A549 treated with AZD2906 at 1 μM for 4 hours (cell line): ENCODE measurements around the gene TCIRG1. TPM values are rescaled to one million over a fixed set of nuclear protein-coding genes. Genes with fewer than 3 reads are reported as not detected.

Experiments used
- total RNA-seq: library from RNA; stranded (reverse); fragments of 200-300 nt; extraction: Qiagen RNA extraction; gene quantifications from 5 replicates; pipeline ENCODE4 v1.2.3, GENCODE V29; 2022

The TCIRG1 gene, protein sequence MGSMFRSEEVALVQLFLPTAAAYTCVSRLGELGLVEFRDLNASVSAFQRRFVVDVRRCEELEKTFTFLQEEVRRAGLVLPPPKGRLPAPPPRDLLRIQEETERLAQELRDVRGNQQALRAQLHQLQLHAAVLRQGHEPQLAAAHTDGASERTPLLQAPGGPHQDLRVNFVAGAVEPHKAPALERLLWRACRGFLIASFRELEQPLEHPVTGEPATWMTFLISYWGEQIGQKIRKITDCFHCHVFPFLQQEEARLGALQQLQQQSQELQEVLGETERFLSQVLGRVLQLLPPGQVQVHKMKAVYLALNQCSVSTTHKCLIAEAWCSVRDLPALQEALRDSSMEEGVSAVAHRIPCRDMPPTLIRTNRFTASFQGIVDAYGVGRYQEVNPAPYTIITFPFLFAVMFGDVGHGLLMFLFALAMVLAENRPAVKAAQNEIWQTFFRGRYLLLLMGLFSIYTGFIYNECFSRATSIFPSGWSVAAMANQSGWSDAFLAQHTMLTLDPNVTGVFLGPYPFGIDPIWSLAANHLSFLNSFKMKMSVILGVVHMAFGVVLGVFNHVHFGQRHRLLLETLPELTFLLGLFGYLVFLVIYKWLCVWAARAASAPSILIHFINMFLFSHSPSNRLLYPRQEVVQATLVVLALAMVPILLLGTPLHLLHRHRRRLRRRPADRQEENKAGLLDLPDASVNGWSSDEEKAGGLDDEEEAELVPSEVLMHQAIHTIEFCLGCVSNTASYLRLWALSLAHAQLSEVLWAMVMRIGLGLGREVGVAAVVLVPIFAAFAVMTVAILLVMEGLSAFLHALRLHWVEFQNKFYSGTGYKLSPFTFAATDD
- total RNA-seq, result 66.0 to 137 TPM (median 118 TPM) in 5 replicates

DNA sequence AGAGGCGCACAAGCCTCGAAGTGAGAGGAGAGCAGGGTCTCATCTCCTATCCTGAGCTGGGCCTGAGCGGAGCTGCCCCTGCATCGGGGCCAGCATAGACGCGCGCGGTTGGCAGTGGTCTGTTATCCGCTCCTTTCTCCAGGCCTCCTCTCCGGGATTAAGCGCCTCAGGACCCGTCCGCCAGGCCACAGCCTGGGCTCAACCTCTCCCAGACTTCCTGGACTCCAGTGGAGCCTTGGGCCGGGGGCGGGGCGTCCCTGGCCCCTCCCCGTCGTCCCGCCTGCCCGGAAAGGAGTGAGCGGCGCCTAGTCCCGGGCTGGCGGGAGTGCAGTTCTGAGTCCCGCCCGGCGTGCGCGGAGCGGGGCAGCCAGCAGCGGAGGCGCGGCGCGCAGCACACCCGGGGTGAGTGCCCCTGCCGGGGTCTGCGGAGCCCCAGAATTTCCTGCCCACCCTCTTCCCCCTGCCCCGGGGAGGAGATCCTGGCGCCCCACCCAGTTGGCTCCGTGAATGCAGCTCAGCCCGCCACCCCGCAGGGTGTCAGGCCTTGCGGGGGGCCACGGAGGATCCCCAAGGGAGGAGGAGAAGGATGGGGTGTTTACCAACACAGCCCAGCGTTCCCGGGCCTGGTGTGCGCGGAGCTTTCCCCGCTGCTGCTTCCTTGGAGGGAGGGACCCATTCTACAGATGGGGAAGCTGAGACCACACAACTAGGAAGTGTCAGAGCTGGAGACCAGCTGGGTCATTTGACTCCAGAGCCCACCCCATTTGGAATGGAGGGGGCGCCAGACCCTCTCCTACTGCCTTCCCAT, at the start of gene TCIRG1:
Gene TCIRG1, plus strand, starts transcription at position 308 of the 808 bp plus-strand sequence. CDS start 2,247 bp downstream, outside the sequence.

DNA sequence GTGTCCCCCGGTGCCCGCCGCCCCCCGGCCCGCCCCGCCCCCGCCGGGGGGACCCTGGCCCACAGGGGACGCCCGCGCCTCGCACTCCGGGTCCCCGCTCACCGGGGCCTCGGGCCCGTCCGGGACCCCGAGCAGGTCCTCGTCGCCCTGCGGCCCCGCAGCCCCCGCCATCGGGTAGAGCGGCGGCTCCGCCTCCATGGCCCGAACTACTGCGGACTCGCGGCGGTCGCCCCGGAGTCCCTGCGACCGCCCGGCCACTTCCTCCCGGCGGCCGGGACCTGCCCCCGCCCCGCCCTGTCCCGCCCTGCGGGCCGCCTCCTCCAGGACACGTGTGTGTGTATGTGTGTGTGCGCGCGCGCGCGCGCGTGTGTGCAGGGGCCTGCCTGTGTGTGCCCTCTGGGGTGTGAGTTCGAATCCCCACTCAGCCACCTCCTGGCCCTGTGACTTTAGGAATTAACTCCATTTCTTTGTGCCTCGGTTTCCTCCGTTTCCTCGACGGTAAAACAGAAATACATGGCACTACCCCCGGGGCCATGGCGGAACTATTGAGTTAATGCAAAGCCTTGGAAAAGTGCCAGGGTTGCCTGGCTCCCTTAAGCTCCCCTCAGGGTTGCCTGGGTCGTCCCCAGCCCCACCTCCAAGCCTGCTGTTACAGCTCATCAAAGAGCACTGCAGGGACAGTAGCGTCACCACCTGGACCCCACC, 34.8 kb upstream of the TCIRG1 start, which contains the start of gene UNC93B1:
Gene UNC93B1, minus strand, starts transcription at position 252 of the 705 bp plus-strand sequence. Its CDS starts 54 bp downstream, at position 198.

DNA sequence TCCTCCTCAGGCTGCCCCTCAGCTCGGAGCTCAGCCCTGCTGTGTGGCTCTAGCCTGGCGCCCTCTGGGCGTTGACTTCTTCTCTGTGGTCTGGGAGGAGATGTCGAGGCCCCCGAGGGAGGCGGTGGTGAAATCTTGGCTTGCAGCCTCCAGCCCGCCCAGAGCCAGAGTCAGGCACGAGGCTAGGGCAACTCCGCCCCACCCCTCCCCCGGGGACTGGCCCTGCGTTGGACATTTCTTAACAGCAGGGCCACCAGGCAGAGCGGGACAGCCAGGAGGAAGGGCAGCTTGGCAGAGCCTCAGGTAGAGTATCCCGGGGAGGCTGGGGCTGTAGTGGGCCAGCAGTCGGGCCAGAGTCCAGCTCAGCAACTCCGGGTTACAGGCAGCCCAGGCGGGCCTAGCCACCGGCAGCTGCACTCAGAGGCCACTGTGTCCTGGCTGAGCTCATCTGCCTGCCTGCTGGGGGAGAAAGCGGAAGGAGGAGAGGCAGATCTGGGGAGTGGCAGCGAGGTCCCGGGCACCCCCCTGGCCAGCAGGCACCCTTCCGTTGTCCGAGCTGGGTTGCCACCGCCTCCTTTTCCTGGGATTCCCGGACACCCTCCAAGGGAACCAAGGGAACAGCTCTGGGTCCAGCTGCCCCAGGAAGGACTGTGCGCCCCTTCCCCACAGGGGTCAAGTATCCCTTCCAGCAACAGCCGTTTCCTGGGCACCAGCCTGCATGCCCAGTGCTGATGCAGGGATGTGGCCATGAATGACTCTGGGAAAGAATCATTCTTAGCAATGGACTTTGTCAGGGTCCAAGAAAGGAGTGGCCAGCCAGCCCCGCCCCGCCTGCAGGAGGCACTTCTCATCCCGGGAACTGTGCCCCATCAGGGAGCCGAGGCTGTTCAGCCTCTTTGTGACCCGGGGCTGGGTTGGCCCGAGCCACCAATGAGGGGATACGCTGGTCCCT, 28.5 kb upstream of the TCIRG1 start, which contains the start of gene ALDH3B1:
Gene ALDH3B1, plus strand, starts transcription at position 238 of the 952 bp plus-strand sequence. CDS start 4,971 bp downstream, outside the sequence.

DNA sequence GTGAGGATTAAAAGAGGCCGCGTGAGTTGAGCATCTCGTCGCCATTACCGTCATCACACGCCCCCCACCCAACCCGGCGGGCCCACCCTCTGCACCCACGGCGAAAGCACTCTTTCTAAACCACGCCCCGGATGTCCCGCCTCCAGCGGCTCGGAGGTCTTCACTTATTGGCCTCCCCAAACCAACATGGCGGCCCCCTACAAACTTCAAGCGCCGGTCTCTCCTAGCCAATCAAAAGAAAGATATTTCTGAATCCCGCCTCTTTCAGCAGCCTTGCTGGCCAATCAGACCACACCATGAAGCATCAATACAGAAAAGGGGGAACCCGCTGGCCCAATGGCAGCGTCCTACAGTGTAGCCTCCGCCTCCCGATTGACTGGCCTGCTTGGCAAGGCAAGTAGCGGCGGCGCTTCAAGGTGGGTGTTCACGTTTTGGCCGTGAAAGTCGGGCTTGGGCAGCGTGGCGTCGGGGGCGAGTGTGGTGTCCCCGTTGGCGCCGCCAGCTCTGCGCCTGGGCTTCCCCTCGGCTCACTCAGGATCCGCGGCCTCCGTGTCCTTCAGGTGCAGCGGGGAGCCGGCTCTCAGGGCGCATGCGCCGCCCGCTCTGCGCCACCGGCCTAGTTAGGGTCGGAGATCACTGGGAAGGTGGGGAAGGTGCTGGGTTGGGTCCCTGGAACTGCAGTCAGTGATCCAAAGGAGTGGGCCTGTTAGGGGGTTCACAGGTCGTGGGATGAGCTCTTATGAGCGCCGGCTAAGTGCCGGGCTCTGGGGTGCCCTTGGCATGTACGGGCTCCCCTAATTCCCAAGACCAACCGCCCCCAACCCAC, 8.3 kb upstream of the TCIRG1 start, which contains the start of gene NDUFS8:
Gene NDUFS8, plus strand, starts transcription at position 364 of the 826 bp plus-strand sequence. CDS start 1,471 bp downstream, outside the sequence.

Other genes starting within 250 kb of the TCIRG1 start
- 60.9 to 80.8 TPM (median 78.9 TPM) in 5 replicates for gene UNC93B1, start 34.9 kb upstream of the TCIRG1 start, total RNA-seq
- gene ALDH3B1, start 28.7 kb upstream of the TCIRG1 start, total RNA-seq, result 127 to 137 TPM (median 130 TPM) in 5 replicates
- 260 to 390 TPM (median 377 TPM) in 5 replicates for gene NDUFS8, start 8.3 kb upstream of the TCIRG1 start, total RNA-seq
- gene CHKA, start 82.4 kb downstream of the TCIRG1 start, total RNA-seq, result 34.6 to 39.9 TPM (median 38.3 TPM) in 5 replicates
- 20.4 to 26.8 TPM (median 20.5 TPM) in 5 replicates for gene KMT5B, start 174.3 kb downstream of the TCIRG1 start, total RNA-seq
- gene C11orf24, start 232.9 kb downstream of the TCIRG1 start, total RNA-seq, result 53.5 to 61.8 TPM (median 61.0 TPM) in 5 replicates